Panc1 (cell line): Measurements from ENCODE around the gene HDAC6.

Experiments used
- CTCF ChIP-seq: fragments of 450-650 bp; IDR thresholded peaks from 2 replicates; pipeline ENCODE4 v1.5.1; 2017; ENCODE audit warnings: mild to moderate bottlenecking
- POLR2AphosphoS5 ChIP-seq: IDR thresholded peaks from 2 replicates; pipeline ENCODE4 v1.6.1; 2012; ENCODE audit warnings: mild to moderate bottlenecking, low read depth, low read length, moderate library complexity
- REST ChIP-seq, 2 experiments: IDR thresholded peaks; 2 replicates each; pipeline ENCODE4 v1.6.1; 2011 to 2012; ENCODE audit warnings: low read depth in 2 of 2, control low read depth in 1 of 2, low read length in 1 of 2, mild to moderate bottlenecking in 1 of 2, moderate library complexity in 1 of 2; ENCODE audit not compliant: insufficient read depth in 1 of 2
- SIN3A ChIP-seq: IDR thresholded peaks from 2 replicates; pipeline ENCODE4 v1.6.1; 2012; ENCODE audit warnings: low read depth, mild to moderate bottlenecking, low read length, moderate library complexity, borderline replicate concordance; ENCODE audit not compliant: insufficient read depth
- TCF7L2 ChIP-seq: IDR thresholded peaks from 2 replicates; pipeline ENCODE4 v1.6.1; 2011; ENCODE audit warnings: mild to moderate bottlenecking, low read depth, low read length, inconsistent platforms

- TF ChIP-seq POLR2AphosphoS5 (no peak), CTCF (no peak), SIN3A (no peak), TCF7L2 (no peak), REST (IDR thresholded peaks at IDR 0.05; ENCODE audit: insufficient read depth in 1 of 2, low read depth in 2 of 2, low read length in 1 of 2) (no peak)
Measured at GRCh38 chrX:48818866-48819265, 17.0 kb downstream of the HDAC6 start.
